GM12892 (cell line): ENCODE measurements around the gene RPTOR.

Experiments
- POLR2A ChIP-seq: IDR thresholded peaks from 2 replicates; pipeline ENCODE4 v1.6.1; 2011; ENCODE audit warnings: low read depth, low read length, control low read depth
- POLR2AphosphoS5 ChIP-seq: IDR thresholded peaks from 2 replicates; pipeline ENCODE4 v1.6.1; 2011; ENCODE audit warnings: low read depth, low read length, control low read depth

DNA sequence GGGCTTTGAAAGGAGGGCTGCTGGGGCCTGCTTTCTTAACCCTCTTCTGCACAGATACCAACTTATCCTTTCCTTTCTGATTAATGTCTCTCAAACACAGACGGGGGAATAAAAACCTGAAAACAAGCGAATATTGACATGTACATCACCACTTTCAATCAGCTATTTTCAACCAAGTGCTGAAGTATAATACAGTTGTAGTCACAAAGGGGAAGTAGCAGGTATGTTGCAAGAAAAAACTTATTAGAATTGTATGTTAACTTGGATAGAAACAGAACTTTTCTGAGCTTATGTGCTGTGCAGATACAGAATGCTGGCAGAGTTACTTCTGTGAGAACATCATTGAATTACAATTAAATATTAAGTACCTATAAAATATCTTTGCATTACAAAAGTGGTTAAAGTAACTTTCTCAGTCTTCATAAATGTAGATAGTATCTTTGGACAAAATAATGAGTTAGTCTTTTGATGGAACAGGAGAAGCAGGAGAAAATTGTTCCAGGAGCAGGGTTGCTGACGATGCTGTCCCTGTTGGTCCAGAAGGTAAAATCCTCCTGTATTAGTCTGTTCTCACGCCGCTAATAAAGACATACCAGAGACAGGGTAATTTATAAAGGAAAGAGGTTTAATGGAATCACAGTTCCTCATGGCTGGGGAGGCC lies 59.5 kb downstream of the RPTOR start:
- TF ChIP-seq POLR2A, result no peak
- no peak for TF ChIP-seq POLR2AphosphoS5
